Measurements from ENCODE around the gene WDPCP. TPM values are rescaled to one million over a fixed set of nuclear protein-coding genes. Genes with fewer than 3 reads are reported as not detected.

Gene WDPCP
- total and polyA plus RNA-seq, 2 of the 13 experiments (the other 11 are each of a cell fraction or from before 2014, with no cell fraction given) = 2.9 to 5.2 TPM

DNA sequence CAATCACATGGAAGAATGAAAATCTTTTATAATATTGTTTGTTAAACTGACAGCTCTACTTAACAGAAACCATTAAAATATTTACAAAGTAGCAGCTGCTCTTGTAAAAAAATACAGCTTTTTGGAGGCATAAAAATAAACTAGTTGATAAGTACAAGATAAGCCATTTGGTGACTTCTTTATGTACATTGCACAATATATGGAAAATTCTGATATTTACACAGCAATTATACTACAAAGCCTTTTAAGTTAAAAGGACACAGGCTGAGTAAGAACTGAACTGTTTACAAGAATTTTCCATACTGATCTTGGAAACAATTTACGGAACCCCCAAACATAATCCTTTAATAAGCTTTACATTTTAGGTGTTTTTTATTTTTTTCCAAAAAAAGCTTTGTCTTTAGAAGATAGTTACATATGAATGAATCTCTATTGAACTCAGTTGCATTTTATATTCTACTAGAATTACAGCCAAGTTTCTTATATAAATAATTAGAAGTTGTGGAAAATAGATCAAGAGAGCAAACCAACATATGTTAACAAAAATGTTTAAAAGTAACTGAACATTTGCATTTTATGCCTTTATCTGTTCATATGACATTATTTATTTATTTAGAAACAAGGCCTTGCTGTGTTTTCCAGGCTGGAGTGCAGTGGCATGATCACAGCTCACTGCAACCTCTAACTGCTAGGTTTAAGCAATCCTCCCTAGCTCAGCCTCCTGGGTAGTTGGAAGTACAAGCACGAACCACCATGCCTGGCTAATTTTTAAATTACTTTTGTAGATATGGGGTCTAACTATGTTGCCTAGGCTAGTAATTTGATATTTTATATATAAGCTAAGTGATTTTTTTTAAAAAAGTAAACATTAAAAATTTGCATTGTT, 395.1 kb downstream of the WDPCP start (continued):
- TF ChIP-seq, protein P1, sequence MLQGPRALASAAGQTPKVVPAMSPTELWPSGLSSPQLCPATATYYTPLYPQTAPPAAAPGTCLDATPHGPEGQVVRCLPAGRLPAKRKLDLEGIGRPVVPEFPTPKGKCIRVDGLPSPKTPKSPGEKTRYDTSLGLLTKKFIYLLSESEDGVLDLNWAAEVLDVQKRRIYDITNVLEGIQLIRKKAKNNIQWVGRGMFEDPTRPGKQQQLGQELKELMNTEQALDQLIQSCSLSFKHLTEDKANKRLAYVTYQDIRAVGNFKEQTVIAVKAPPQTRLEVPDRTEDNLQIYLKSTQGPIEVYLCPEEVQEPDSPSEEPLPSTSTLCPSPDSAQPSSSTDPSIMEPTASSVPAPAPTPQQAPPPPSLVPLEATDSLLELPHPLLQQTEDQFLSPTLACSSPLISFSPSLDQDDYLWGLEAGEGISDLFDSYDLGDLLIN (CRISPR knock-in tag; IDR thresholded peaks at IDR 0.05; ENCODE audit: borderline replicate concordance) = no peak
- peak; percentile 99 for TF ChIP-seq NCOA2 (CRISPR knock-in tag; IDR thresholded peaks at IDR 0.05)
- TF ChIP-seq ZFX (CRISPR knock-in tag; IDR thresholded peaks at IDR 0.05; ENCODE audit: low read depth) = peak; percentile 42; the same call in 1 of the 2 replicates
- TF ChIP-seq ZNF644 (CRISPR knock-in tag; IDR thresholded peaks at IDR 0.05; ENCODE audit: low read depth) = peak; percentile 78
- no peak for TF ChIP-seq ZNF724P (CRISPR knock-in tag; IDR thresholded peaks at IDR 0.05; ENCODE audit: borderline replicate concordance)
- no peak for TF ChIP-seq ARHGAP35 (CRISPR knock-in tag; IDR thresholded peaks at IDR 0.05; ENCODE audit: borderline replicate concordance)
- TF ChIP-seq DDIT3 (CRISPR knock-in tag; IDR thresholded peaks at IDR 0.05) = peak; percentile 89; the same call in 1 of the 2 replicates
- TF ChIP-seq SOX13 (IDR thresholded peaks at IDR 0.05) = peak; percentile 91; the same call in 1 of the 2 replicates
- peak in 1 of 2 experiments; percentile 98; a peak in 2 of 4 replicates for TF ChIP-seq SOX13 (CRISPR knock-in tag; conservative IDR thresholded peaks at IDR 0.05 in 1 of 2, IDR thresholded peaks at IDR 0.05 in 1 of 2)
- TF ChIP-seq HDAC1 (CRISPR knock-in tag; IDR thresholded peaks at IDR 0.05) = peak; percentile 83
- TF ChIP-seq, protein P2, sequence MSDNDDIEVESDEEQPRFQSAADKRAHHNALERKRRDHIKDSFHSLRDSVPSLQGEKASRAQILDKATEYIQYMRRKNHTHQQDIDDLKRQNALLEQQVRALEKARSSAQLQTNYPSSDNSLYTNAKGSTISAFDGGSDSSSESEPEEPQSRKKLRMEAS (IDR thresholded peaks at IDR 0.05) = peak; percentile 34; the same call in 1 of the 2 replicates
- 0 out of 2 replicates have a peak, but pooled peaks have one; percentile 25 for TF ChIP-seq ZSCAN5A (CRISPR knock-in tag; IDR thresholded peaks at IDR 0.05; ENCODE audit: borderline replicate concordance)
- peak; percentile 85 for TF ChIP-seq EHMT2 (IDR thresholded peaks at IDR 0.05; ENCODE audit: borderline replicate concordance, low read depth, low read length)
- TF ChIP-seq ZNF652 (CRISPR knock-in tag; IDR thresholded peaks at IDR 0.05; ENCODE audit: borderline replicate concordance, low read depth) = peak; percentile 47; the same call in 1 of the 2 replicates
- TF ChIP-seq HNF4A (CRISPR knock-in tag; IDR thresholded peaks at IDR 0.05) = peak; percentile 78
- TF ChIP-seq FOXK1 (CRISPR knock-in tag; IDR thresholded peaks at IDR 0.05; ENCODE audit: borderline replicate concordance, low read depth) = peak; percentile 70
- peak; percentile 76; the same call in 1 of the 2 replicates for TF ChIP-seq ZNF816 (CRISPR knock-in tag; IDR thresholded peaks at IDR 0.05; ENCODE audit: borderline replicate concordance)
- TF ChIP-seq ELF3 (CRISPR knock-in tag; IDR thresholded peaks at IDR 0.05) = peak; percentile 86
- TF ChIP-seq CBFB (CRISPR knock-in tag; IDR thresholded peaks at IDR 0.05) = peak; percentile 63; the same call in 1 of the 2 replicates
- peak in 1 of 2 experiments; percentile 41; a peak in 1 of 4 replicates for TF ChIP-seq HMGXB4 (CRISPR knock-in tag; IDR thresholded peaks at IDR 0.05; ENCODE audit: borderline replicate concordance in 1 of 2, low read depth in 1 of 2)
- TF ChIP-seq FOXA1 (IDR thresholded peaks at IDR 0.05) = peak; percentile 100
- peak; percentile 99 for TF ChIP-seq FOXA1 (CRISPR knock-in tag; IDR thresholded peaks at IDR 0.05)
- no peak for TF ChIP-seq ZNF781 (CRISPR knock-in tag; IDR thresholded peaks at IDR 0.05; ENCODE audit: borderline replicate concordance, not compliant biosample characterization)
- TF ChIP-seq RAD21 (CRISPR knock-in tag; IDR thresholded peaks at IDR 0.05) = 0 out of 2 replicates have a peak, but pooled peaks have one; percentile 15

All from HepG2 (cell line).